ENCODE data around the gene REC8.

GRCh38 chr14:24195186-24196070, 23.5 kb downstream of the REC8 start, which contains the start of gene TM9SF1:
- TF ChIP-seq HNF4A (conservative IDR thresholded peaks at IDR 0.05) (no peak), CTCF (IDR thresholded peaks at IDR 0.05; ENCODE audit: low read depth, low read length, missing input control) (no peak), MAX (IDR thresholded peaks at IDR 0.05) (no peak), YY1 (IDR thresholded peaks at IDR 0.05) (peak; percentile 70), EGR1 (IDR thresholded peaks at IDR 0.05; ENCODE audit: low read depth in 2 of 2) (no peak)
